Mammary epithelial cell (primary cell): Measurements from ENCODE around the gene PTGER2.

Experiments used
- CTCF ChIP-seq, 2 donors: IDR thresholded peaks in 1 of 2; conservative IDR thresholded peaks in 1 of 2; 2 replicates each; pipeline ENCODE4 v1.5.1; 2011 to 2012; ENCODE audit warnings: inconsistent platforms in 2 of 2, low read length in 2 of 2, mild to moderate bottlenecking in 2 of 2, control low read depth in 1 of 2, low read depth in 1 of 2; ENCODE audit not compliant: insufficient read depth in 1 of 2; ENCODE audit errors: extremely low read depth in 1 of 2
- EZH2 ChIP-seq: IDR thresholded peaks from 2 replicates; pipeline ENCODE4 v1.6.1; 2012; ENCODE audit warnings: low read length, inconsistent platforms, borderline replicate concordance

DNA sequence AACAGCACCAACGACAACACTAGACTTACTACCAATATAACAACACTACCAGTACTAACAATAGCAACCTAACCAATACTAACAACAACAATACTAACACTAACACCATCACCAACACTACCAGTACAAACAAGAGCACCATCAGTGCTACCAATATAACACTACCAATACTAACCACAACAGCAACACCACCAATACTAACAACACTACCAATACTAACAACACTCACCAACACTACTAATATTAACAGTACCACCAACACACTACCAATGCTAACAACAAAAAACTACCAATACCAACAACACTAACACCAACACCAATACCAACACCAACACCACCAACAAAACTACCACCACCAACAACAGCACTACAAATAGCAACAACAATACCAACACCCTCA is 25.1 kb downstream of the PTGER2 start:
- no peak for TF ChIP-seq CTCF (conservative IDR thresholded peaks at IDR 0.05 in 1 of 2, IDR thresholded peaks at IDR 0.05 in 1 of 2; ENCODE audit: extremely low read depth in 1 of 2, insufficient read depth in 1 of 2, low read depth in 1 of 2, low read length in 2 of 2)
- TF ChIP-seq EZH2 = no peak
